Retinal pigment epithelial cell (primary cell): Measurements from ENCODE around the gene FOXE3.

ENCODE experiments used
- DNase-seq: peaks from one replicate; pipeline ENCODE4 v3.0.0-alpha.2; 2010; ENCODE audit warnings: low read depth
- H3K4me3 ChIP-seq: 2 replicates; pipeline ENCODE4 v1.5.1; 2011; ENCODE audit warnings: mild to moderate bottlenecking, low read length, control low read depth, moderate library complexity
- TF ChIP-seq, protein P1 (sequence below): conservative IDR thresholded peaks from 2 replicates; pipeline ENCODE4 v1.5.1; 2011; ENCODE audit warnings: low read depth, low read length, control low read depth, inconsistent platforms

The FOXE3 gene

DNA sequence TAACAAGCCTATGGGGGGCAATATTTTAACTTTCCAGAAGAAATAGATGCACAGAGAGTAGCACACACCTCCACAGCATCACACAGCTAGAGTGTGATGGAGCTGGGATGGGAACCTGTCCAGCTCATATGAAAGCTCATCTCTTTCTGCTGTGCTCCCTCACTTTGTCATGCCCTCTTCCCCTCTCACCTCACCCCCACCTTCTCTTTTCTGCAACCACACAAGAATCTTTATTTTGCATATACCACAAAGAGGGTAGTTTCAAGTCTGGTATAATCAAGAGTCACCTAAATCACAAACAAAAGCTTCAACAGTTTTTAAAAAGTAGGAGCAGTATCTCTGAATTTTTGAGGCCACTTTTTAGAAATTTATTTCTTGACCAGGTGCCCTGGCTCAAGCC lies 44.4 kb downstream of the FOXE3 start:
- TF ChIP-seq, protein P1, sequence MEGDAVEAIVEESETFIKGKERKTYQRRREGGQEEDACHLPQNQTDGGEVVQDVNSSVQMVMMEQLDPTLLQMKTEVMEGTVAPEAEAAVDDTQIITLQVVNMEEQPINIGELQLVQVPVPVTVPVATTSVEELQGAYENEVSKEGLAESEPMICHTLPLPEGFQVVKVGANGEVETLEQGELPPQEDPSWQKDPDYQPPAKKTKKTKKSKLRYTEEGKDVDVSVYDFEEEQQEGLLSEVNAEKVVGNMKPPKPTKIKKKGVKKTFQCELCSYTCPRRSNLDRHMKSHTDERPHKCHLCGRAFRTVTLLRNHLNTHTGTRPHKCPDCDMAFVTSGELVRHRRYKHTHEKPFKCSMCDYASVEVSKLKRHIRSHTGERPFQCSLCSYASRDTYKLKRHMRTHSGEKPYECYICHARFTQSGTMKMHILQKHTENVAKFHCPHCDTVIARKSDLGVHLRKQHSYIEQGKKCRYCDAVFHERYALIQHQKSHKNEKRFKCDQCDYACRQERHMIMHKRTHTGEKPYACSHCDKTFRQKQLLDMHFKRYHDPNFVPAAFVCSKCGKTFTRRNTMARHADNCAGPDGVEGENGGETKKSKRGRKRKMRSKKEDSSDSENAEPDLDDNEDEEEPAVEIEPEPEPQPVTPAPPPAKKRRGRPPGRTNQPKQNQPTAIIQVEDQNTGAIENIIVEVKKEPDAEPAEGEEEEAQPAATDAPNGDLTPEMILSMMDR = no peak
- no peak for DNase-seq
- no peak overlapping the region for H3K4me3 ChIP-seq

DNA sequence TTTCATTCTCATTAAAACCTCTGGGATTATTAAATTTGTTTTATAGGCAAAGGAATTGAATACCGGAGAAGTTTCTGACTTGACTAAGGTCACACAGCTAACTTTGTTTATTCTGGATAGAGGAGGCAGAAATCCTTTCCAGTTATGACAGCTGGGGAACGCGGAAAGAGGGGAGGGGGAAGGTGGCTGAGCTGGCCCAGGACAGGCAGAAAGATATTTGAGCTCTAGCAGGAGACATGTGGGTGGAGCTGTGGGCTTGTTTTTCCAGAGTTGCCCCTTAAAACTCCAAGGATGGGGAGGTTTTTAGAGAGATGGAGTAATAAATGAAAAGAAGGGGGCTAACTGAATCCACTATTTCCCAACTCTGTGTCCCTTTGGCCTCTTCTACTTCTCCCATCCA lies 49.5 kb downstream of the FOXE3 start:
- no peak overlapping the region for H3K4me3 ChIP-seq
- TF ChIP-seq, protein P1 = no peak
- no peak for DNase-seq
